ENCODE measurements around the gene CYP4F2. TPM values are rescaled to one million over a fixed set of nuclear protein-coding genes. Genes with fewer than 3 reads are reported as not detected.

CYP4F2 gene
- total RNA-seq, 1 donor from 2014 or later: 66.6 TPM

Other genes with a start within 250 kb of the CYP4F2 start
- gene CYP4F12, start 225.0 kb downstream of the CYP4F2 start, total RNA-seq: 82.9 TPM
- not detected for gene OR10H2, start 170.1 kb downstream of the CYP4F2 start, total RNA-seq
- gene OR10H3, start 160.1 kb downstream of the CYP4F2 start, total RNA-seq: not detected
- gene OR10H5, start 110.4 kb downstream of the CYP4F2 start, total RNA-seq: not detected
- gene OR10H1, start 82.4 kb downstream of the CYP4F2 start, total RNA-seq: not detected
- 87.2 TPM for gene CYP4F11, start 36.5 kb upstream of the CYP4F2 start, total RNA-seq
- gene OR10H4, start 50.9 kb upstream of the CYP4F2 start, total RNA-seq: not detected
- gene TPM4, start 178.4 kb upstream of the CYP4F2 start, total RNA-seq: 349 TPM
- 78.4 TPM for gene RAB8A, start 213.8 kb upstream of the CYP4F2 start, total RNA-seq
- 14.0 TPM for gene HSH2D, start 245.6 kb upstream of the CYP4F2 start, total RNA-seq

Data from mucosa of gallbladder (tissue), 1 donor.